NCI-H524 treated with DMSO at 0.1 percent for 48 hours (cell line): ENCODE results near the gene CYFIP2.
A peak's percentile ranks its signal among the peaks of the same experiment; 100 is the strongest.

Experiments used
- DNase-seq: peaks from one replicate; lab custom pipeline; 2025; lab: John Stamatoyannopoulos, UW

The CYFIP2 gene

DNA sequence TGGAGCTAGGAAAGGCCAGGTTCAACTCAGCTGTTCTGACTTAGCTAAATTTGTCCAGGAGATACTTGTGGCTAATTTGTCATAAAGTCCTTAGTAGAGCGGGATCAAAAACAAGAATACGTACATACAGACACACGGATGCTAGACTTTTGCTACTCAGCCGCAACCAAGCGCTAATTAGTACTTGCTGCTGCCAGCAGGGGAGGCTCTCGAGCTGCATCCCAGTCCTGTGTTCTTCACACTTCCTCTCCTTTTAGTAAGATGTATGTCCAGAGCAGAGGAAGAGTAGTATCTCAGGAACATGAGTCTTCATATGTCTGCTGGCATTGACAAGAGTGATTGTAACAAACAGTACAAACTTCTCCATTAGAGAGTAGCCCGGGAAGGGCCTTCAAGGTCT, 58.3 kb downstream of the CYFIP2 start:
- no peak for DNase-seq

DNA sequence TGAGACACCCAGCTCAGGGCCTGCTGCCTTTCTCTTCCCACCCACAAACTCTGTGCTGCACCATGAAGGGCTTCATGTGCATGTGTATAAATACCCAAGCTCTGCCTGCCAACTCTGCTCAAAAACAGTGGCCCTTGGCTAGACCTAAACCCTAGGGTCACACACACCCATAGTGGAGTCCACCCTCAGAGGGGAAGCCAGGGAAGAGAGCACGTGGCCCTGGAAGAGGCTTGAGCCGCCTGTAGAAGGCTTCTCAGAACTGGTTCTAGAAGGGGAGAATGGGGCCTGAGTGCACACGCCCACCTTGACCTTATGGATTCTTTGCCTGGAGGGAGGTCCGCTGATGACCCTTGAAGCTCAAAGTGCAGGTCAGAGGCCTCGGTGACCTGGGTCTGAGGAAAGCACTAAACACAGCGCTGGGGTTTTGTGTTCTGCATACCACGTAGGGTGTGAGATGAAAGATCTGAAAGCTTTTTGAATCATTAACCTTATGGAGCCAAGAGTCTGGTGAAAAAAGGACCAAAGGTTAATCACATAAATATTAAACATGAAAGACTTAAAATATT, 60.6 kb downstream of the CYFIP2 start:
- DNase-seq: no peak

DNA sequence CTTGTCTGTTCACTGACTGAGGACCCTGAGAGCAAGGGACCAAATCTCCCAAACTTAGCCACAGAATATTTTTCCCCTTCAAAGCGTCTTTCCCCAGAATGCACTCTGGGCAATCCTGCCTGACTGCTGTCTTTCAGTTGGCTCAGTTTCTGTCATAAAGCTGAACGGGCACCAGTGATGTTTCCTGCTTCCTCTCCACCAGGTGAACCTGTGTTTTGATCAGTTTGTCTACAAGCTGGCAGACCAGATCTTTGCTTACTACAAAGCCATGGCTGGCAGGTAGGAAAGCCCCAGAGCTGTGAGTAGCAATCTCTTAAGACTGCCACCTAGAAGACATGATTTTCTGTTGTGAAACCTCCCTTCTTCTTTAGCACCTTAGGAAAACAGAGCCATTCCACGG, 61.8 kb downstream of the CYFIP2 start:
- DNase-seq: no peak

DNA sequence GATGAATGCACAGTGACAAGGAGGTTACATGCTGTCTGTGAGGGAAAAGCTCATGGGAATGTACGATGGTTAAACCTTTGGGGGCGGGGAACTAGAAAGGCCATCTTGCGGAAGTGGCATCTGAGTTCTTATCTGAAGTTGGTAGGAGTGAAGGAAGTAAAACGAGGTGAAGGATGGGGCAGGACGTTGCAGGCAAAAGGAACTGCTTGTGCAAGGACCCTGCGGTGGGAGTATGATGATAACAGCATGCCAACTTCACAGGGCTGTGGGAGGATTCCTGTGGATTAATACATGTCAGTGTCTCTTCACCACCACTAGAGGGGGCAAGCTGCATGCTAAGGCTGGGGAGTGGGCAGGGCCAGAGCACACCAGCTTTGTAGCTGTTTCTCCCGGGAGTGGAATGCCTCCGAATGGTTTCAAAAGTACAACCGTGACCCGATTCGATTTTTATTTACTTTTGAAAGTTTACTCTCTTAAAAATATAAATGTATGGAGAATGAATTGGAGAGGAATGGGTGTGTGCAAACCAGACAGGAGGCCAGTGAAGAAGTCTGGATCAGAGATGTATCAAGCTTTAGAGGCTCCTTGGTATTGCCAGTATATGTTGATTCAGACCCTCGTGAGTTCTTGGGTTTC, 62.5 kb downstream of the CYFIP2 start:
- DNase-seq: no peak

DNA sequence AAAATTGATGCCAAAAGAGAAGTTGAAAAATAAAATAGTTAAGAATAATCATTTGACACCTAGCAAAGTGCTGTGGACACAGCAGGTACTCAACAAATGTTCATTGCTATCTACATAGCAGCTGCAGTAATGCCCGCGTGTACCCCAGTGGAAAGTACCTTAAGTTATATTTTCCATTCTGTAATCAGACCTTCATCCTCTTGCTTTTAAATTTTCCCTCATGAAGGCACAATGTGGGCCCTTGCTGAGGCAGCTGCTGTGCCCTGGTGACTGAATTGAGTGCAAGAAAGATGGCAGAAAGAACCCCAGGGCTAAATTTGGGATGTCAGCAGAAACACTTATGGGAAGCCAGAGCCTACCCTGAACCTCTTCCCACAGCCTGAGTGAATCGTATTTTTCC, 65.9 kb downstream of the CYFIP2 start:
- DNase-seq: no peak

DNA sequence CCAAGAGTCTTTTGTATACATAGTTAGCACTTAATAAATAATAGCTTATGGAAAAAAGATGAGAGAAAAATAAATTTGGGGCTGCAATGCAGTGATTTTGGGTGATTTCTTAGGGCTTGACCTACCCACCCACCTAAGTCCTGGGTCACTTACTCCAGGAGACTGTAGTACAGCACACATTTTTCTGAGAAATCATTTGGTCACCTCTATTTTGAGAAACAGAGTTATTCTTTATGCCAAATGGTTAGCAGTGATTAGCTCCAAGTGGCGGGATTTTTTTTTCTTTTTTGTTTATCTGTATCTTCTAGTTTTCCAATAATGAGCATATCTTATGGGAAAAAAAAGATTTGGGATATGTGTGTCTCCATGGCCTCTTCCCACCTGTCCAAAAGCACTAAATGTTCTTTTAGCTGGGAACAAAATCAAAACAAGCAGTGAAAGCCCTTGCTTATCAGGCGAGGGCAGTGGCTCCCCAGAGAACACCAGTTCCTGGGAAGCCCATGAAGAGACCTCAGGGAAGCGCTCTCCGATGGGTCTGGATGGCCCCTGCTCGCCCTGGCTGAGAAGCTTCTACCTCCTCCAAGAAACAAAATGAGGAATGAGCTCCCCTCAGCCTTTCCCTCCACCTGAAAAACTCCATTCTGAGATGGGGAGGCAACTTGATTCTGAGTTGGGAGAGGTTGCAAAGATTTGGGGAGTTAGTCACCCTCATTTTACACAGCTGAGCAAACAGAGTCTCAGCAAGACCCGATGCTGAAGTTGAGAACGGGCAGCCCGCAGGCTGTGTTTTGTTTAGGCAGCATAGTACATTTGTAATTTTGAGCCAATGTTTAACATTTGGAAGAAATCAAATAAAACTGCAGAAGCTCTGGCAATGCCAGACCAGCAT, 69.9 kb downstream of the CYFIP2 start:
- no peak for DNase-seq

DNA sequence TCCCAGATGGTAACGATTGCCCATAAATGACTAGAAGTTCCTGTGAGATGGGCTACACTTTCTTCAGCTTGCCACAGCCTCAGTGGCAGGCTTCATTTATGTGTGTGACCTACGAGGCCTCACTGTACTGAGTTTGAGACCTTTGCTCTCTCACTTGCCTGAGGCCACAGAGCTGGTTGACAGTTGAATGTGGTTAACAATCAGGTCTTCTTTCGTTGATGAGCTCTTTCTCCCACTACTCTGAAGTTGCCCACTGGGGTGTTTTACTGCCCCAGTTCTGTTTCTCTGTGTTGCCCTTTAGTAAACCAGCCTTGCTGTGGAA, 70.5 kb downstream of the CYFIP2 start:
- DNase-seq: no peak

DNA sequence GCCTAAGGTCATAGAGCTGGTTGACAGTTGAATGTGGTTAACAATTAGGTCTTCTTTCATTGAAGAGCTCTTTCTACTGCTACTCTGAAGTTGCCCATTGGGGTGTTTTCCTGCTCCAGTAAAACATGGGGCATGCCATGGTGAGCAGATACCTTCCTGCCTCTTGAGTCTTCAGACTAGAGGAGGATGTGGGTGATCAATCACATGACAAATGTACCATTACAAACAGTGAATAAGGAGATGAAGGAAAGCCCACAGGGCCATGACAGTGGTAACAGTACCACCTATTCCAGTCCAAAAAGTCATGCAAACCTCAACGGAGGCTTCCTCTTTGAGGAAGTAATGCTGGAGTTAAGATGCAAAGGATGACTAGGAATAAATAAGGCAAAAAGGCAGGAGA, 73.5 kb downstream of the CYFIP2 start:
- no peak for DNase-seq

DNA sequence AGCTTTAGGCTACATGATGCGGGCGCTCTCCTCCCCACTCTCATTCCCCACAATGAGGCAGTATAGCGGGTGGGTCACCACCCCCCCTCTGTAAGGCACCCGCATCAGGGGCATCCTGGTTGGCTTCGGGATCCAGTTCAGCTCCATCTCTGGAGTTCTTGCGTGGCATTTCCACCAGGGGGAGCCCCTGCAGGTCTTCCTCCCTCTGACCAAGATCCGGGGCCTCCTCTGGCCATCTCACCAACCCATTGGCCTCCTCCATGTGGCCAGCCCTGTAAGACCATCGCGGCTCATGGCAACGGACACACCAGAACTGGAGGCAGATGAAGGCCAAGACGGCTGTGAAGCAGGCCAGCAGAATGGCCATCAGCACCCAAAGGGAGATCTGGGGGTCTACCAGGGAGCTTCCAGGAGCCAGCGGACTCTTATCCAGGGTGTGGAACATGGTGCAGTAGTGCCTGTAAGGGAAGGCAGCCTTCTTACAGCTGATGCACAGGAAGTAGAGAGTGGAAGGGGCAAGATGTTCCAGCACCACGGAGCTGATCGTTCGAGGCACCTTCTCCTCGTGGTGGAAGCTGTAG, 77.0 kb downstream of the CYFIP2 start:
- DNase-seq: no peak

DNA sequence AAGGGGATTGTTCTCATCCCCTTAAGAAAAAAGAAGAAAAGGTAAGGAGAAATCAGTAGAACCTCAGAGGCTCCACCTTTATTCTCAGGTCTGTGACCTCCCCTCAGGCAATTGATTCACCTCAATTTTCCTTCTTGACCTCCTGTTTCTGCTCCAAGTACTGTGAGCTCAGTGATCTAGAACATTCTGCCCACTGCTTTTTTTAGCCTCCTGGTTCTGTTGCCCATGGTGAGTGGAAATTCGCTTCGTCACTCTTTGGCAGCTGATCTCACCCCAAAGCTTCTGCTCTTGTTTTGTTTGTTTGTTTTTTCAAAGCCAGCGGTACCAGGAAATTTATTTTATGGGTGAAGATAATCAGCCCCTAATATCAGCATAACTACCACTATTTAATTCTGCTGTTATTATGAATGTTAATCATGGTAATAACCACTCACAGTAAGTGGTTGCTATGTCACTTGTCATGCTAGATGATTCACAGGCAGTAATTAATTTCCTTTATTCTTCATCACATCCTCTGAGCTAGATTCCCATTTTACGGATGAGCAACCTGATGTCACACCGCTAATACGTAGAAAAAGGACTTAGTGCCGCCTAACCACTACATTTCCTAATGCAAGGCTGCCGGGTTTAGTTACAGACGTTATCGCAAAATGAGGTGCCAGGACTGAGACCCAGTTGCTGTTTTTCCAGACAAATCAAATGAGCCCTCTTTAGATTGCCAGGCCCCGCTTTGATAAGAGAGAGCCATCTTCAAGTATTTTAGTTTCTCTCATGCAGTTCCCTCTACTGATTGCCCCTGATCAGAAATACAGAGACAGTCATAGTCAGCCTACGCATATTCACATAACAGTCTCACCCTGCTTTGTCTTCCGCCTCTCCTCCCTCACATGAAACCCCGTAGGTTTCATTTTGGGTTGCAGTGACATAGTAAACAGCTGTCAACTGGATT, 78.2 kb downstream of the CYFIP2 start:
- no peak for DNase-seq

DNA sequence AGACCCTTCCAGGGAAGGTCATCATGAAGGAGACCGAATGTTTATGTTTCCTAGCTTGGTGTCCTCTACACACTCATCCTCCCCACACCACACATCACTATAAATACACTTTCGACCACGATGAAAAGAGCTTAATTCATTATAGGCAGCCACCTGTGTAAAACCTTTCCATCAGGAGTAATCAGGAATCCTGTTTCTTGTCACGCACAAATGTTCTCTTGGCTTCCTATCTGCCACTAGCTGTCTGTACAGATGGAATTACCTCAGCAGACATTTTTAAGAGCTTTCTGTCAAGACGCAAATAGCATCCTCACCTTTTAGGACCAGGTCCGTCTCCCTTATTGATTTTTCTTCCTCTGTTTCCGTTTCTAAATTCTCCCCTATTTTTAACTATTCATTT, 79.1 kb downstream of the CYFIP2 start:
- DNase-seq: no peak

DNA sequence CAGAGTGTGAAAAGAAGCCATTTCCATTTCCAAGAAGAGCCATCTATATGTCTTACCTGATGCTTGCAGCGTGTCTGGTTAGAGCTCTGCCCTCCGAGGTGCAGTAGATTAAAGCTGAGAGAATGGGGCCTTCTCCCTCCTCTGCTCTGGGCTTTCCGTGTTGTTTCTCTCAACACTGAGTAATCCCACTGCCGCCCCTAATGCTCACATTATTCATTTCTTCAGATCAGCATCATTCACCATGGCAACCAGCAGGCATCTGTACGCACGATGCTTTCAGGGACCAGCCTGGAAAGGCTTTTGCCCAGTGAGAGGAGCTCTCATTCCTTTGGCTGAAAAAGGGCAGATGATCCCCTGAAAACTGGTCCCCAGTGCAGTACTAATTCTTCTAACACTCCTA, 79.6 kb downstream of the CYFIP2 start:
- no peak for DNase-seq

DNA sequence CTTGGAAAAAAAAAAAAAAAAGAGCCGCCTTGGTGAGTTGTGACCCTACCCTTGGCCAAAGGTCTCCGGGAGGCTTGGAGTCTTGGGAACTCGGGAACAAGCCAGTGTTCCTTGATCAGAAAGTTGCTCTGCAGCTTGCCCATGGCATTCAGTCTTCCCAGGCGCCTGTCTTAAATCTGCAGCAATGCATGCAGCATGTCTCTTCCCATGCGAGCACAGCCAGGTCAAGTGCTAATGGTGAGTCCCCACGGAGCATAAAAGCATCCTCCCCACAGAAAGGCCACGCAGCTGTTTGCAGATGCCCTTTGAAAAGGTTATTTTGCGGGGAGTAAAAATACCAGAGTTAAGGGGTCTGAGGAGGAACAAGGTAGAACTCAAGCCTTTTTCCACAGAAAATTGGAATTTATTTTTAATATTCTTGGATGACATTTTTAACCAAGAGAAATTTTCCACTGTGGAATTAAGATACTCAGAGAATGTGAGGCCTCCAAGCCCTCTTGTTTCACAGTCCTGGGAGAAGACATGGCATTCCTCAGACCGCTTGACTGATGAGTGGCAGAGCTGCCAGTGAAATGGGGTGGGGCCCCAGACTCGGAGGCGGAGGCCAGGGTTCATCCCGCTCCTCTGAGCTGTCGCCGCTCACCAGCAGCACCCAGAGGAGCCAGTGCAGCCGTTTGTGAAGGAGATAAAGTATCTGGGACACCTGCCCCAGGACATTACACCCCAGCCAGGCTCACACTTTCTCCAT, 81.6 kb downstream of the CYFIP2 start:
- DNase-seq: no peak

DNA sequence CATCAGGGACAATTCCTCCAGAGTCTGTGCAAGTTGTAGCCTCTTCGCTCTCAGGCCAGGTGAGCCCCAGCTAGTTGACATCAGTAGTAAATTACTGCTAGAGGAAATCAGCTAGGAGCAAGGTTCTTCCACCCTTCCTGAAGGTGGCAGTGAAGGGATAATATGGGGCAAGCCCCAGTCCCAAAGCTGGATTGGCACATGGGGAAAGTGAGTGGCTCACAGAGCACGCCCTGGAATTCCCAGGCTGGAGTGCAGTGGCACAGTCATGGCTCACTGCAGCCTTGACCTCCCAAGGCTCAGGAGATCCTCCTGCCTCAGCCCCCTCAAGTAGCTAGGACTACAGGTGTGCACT, 82.1 kb downstream of the CYFIP2 start:
- DNase-seq: no peak

DNA sequence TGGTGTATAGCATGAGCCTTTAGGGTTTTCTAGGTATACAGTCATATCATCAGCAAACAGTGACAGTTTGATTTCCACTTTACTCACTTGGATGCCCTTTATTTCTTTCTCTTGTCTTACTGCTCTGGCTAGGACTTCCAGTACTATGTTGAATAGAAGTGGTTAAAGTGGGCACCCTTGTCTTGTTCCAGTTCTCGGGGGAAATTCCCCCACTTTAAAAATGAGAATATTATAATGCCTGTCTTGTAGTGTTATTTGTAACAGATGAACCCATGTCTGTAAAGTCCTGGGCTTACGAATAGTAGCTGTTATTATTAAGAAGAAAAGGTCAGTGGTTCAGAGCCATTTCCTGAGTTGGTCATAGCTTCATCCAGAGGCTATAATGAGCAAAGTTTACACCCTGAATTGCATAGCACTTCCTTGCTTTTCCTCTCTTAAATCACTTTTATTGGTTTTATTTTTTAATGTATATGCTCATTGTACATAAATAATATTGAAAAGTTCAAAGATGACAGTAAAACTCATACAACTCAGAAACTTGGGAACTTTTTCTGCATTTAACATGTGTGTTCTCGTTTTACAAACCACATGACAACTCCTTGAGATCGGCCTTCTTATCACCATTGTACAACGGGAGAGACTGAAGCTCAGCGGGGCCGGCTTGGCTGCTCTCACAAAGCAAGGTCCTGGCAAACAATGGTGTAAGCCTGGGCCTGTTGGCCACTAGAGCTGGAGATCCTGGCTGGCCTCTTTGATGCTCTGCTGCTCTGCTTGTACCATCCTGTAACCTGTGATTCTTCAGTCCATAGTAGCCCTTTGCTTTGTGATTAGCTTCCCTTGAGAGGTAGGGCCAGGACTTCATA, 85.2 kb downstream of the CYFIP2 start:
- DNase-seq: no peak

DNA sequence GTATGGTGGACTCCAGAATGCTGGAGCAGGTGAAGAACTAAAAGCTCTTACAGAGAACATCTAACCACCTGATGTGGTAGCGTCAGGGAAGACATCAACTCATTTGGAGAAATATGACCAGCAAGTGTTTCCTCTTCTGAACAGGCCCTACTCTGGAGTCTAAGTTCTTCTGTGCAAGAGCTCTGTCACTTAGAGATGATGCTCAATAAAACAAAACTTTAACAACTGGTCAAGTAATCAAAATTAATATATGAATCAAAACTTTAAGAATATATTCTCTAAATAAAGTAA, 85.8 kb downstream of the CYFIP2 start:
- no peak for DNase-seq

DNA sequence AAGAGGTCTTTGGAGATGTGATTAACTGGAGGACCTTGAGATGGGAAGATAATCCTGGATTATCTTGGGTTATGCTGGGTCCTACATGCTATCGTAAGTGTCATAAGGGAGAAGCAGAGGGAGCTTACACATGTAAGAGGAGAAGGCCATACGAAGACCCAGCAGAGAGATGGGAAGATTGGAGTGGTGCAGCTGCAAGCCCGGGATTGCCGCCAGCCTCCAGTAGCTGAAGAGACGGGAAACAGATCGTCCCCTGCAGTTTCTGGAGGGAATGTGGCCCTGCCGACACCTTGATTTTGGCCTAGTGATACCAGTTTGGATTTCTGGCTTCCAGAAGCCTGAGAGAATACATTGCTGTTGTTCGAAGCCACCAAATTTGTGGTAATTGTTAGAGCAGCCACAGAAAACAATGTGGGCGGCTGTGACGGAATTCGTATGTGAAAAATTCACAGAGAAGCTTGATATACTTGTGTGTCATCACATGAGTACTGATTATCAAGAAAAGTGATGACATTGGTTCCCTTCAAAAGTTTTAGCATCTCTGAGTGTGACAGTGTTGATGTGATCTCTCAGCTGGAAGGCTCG, 86.9 kb downstream of the CYFIP2 start:
- DNase-seq: peak; percentile 52

DNA sequence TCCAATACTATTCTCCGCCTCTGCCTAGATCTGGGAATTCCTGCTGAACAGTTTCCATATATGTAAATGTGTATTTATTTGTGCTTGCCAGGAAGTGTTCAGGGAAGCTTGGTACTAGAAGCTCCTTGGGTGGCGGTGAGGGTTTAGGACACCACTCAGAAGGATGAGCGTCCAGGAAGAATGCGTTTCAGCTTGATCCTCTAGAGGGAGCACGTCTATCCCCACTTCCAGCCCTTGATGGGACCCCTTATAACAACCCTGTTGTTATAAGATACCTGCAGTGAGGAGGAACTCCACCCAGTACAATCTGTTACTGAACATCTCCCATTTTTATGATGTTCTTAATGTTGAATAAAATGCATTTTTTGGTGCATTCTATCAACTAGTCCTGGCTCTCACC, 88.9 kb downstream of the CYFIP2 start:
- DNase-seq: no peak

DNA sequence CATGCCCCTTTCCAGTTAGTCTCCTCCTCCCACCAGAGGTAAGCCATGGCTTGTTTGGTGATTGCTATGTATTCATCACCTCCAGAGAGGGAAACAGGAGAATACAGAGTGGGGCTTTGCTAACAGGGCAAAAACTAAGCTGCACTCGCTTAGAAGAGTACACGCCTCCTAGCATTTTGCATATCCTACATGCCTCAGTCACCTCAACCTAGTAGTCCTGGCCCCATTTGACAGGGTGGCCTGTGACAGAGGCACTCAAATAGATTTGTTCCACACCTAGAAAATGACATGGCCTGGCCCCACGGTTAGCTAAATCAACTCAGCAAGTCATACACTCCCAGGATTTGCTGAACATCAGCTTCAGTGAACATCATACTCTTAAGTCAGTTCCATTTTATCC, 90.7 kb downstream of the CYFIP2 start:
- no peak for DNase-seq

DNA sequence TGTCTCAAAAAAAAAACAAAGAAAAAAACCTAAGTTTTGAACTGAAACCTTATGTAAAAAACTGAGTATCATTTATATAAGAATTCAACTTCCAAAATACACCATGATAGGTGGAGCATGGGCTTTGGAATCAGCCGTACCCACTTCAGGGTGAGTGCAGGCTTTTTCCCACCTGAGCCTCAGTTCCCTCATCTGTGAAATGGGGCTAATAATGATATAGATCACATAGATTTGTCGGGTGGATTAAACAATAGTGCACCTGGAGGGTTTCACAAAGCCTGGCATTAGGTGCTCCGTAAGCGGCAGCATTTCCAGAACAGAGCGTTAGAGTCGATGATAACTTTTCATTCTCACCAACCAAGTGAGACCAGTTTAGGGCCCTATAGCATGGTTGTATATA, 91.9 kb downstream of the CYFIP2 start:
- DNase-seq: no peak
